ENCODE data around the gene ATG9A.

Gene ATG9A

DNA sequence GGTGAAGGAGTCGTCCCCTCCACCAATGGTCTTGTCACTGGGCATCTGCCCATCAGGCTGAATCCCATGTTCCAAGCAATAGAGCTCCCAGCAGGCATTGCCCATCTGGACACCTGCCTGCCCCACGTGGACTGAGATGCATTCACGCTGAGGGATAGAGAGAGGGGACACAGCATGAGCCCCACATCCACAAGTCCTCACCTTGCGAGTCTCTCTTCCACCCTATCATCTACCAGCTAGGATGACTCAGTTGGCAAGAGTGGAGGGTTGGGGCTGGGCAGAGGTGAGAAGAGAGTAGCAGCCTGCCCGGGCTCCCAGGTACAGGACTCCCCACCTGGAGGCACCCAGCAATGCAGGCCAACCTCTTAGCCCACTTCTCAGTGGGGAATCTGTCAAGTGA, 22.6 kb upstream of the ATG9A start:
- ChIA-PET POLR2A (interaction anchor here (0.6 to 2.1 kb wide), 4 partner anchors 13 to 46 kb away, joined by 3 to 5 read pairs (median 4); partner anchors contain the start of genes DNAJB2 and ZFAND2B), CTCF (interaction anchor here (0.6 to 6.2 kb wide), 6 partner anchors 22 to 94 kb away, joined by 3 to 83 read pairs (median 5); partner anchors contain the start of genes ANKZF1, ATG9A and DNAJB2)
- TF ChIP-seq ZNF521 (tag by site-specific recombination; IDR thresholded peaks at IDR 0.05) (no peak), ZNF174 (tag by site-specific recombination; IDR thresholded peaks at IDR 0.05) (no peak), ZSCAN23 (tag by site-specific recombination; IDR thresholded peaks at IDR 0.05) (no peak), ZIC2 (tag by site-specific recombination; IDR thresholded peaks at IDR 0.05) (peak; percentile 71)
- TF ChIP-seq, protein P1, sequence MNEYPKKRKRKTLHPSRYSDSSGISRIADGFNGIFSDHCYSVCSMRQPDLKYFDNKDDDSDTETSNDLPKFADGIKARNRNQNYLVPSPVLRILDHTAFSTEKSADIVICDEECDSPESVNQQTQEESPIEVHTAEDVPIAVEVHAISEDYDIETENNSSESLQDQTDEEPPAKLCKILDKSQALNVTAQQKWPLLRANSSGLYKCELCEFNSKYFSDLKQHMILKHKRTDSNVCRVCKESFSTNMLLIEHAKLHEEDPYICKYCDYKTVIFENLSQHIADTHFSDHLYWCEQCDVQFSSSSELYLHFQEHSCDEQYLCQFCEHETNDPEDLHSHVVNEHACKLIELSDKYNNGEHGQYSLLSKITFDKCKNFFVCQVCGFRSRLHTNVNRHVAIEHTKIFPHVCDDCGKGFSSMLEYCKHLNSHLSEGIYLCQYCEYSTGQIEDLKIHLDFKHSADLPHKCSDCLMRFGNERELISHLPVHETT (tag by site-specific recombination; IDR thresholded peaks at IDR 0.05): no peak
- H3K36me3 ChIP-seq (ENCODE audit: control insufficient read depth in 2 of 2, insufficient read depth in 1 of 2, low read length in 2 of 2): peaks cover 0 to 26% of the 10 kb centered on the region in 2 experiments; a peak in 1 of 3 replicates
- H3K27ac ChIP-seq (ENCODE audit: extremely low read depth, low read depth, low read length): no peak overlapping the region
- H3K4me3 ChIP-seq (ENCODE audit: low read depth, low read length): no peak overlapping the region
- H3K9me3 ChIP-seq (ENCODE audit: control insufficient read depth, insufficient read depth, low read depth, low read length): no peaks in the 10 kb centered on the region
- H3K4me1 ChIP-seq (ENCODE audit: control insufficient read depth, insufficient read depth, low read length): peaks cover 4% of the 10 kb centered on the region; the same call in 1 of the 2 replicates

DNA sequence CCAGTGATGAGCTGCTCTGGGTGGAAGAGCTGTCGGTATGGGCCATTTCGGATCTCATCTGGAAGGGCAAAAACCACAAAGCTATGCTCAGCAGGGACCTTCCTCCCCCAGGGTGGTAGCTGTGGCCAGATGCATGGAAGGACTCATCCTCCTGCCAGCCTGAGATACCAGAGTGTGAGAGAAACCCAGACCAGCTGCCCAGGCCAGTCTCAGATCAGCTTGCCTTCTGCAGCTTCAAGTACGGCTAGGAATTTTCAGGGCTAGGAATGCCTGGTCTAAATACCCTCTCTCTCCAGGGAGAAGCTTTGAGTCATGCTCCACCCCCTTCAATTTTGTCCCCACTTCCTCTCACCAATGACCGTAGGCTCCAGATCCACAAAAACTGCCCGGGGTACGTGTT, 22.2 kb upstream of the ATG9A start:
- ChIA-PET POLR2A (interaction anchor here (1.1 to 2.1 kb wide), 3 partner anchors 23 to 45 kb away, joined by 3 to 5 read pairs (median 4); partner anchors contain the start of genes DNAJB2 and ZFAND2B), CTCF (interaction anchor here (0.6 to 6.2 kb wide), 5 partner anchors 22 to 94 kb away, joined by 3 to 83 read pairs (median 6); partner anchors contain the start of genes ANKZF1, ATG9A and DNAJB2)
- H3K4me1 ChIP-seq (ENCODE audit: control insufficient read depth, insufficient read depth, low read length): peaks cover 4% of the 10 kb centered on the region; the same call in 1 of the 2 replicates
- H3K36me3 ChIP-seq (ENCODE audit: control insufficient read depth in 2 of 2, insufficient read depth in 1 of 2, low read length in 2 of 2): peaks cover 0 to 31% of the 10 kb centered on the region in 2 experiments; a peak in 1 of 3 replicates
- H3K9me3 ChIP-seq (ENCODE audit: control insufficient read depth, insufficient read depth, low read depth, low read length): no peaks in the 10 kb centered on the region
- H3K4me3 ChIP-seq (ENCODE audit: low read depth, low read length): no peak overlapping the region
- TF ChIP-seq, protein P2, sequence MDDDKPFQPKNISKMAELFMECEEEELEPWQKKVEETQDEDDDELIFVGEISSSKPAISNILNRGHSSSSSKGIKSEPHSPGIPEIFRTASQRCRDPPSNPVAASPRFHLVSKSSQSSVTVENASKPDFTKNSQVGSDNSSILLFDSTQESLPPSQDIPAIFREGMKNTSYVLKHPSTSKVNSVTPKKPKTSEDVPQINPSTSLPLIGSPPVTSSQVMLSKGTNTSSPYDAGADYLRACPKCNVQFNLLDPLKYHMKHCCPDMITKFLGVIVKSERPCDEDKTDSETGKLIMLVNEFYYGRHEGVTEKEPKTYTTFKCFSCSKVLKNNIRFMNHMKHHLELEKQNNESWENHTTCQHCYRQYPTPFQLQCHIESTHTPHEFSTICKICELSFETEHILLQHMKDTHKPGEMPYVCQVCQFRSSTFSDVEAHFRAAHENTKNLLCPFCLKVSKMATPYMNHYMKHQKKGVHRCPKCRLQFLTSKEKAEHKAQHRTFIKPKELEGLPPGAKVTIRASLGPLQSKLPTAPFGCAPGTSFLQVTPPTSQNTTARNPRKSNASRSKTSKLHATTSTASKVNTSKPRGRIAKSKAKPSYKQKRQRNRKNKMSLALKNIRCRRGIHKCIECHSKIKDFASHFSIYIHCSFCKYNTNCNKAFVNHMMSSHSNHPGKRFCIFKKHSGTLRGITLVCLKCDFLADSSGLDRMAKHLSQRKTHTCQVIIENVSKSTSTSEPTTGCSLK (tag by site-specific recombination; IDR thresholded peaks at IDR 0.05): no peak
- no peak for TF ChIP-seq ZNF221 (tag by site-specific recombination; IDR thresholded peaks at IDR 0.05; ENCODE audit: borderline replicate concordance)
- TF ChIP-seq SP3 (tag by site-specific recombination; IDR thresholded peaks at IDR 0.05): no peak
- TF ChIP-seq ZNF76 (tag by site-specific recombination; IDR thresholded peaks at IDR 0.05; ENCODE audit: borderline replicate concordance, low read depth): no peak
- no peak for TF ChIP-seq REPIN1 (tag by site-specific recombination; IDR thresholded peaks at IDR 0.05; ENCODE audit: low read depth)
- TF ChIP-seq ZNF664 (tag by site-specific recombination; IDR thresholded peaks at IDR 0.05): no peak
- no peak overlapping the region for H3K27ac ChIP-seq (ENCODE audit: extremely low read depth, low read depth, low read length)

DNA sequence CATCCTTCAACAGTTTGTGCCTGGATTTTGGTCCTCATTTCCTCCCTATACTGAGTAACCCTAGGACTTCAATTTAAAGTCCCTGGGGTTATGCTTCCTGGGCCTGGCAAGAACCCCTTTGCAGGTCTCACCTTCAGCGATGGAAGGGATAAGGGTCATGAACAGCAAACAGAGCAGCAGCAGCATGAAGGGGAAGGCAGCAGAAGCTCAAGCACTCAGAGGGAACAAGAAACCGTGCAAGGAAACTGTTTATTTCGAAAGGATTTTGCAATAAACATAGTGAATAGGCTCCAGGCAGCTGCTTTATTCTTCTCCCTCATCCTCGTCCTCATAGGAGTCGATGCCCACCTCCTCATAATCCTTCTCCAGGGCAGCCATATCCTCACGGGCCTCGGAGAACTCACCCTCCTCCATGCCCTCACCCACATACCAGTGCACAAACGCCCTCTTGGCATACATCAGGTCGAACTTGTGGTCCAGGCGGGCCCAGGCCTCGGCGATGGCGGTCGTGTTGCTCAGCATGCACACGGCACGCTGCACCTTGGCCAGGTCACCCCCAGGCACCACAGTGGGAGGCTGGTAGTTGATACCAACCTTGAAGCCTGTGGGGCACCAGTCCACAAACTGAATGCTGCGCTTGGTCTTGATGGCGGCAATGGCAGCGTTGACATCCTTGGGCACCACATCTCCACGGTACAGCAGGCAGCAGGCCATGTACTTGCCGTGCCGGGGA, 20.8 kb upstream of the ATG9A start:
- POLR2A ChIA-PET: interaction anchor here (0.8 to 3.3 kb wide), 11 partner anchors 8 to 74 kb away, joined by 3 to 17 read pairs (median 4); partner anchors contain the start of genes ANKZF1, ATG9A, CNPPD1 and DNAJB2
- Histone ChIP-seq H3K4me1 (ENCODE audit: control insufficient read depth, insufficient read depth, low read length) (peaks cover 10% of the 10 kb centered on the region), H3K36me3 (ENCODE audit: control insufficient read depth in 2 of 2, insufficient read depth in 1 of 2, low read length in 2 of 2) (peaks cover 0 to 34% of the 10 kb centered on the region in 2 experiments; a peak in 1 of 3 replicates), H3K4me3 (ENCODE audit: low read depth, low read length) (no peak overlapping the region), H3K27ac (ENCODE audit: extremely low read depth, low read depth, low read length) (no peak overlapping the region), H3K9me3 (ENCODE audit: control insufficient read depth, insufficient read depth, low read depth, low read length) (no peaks in the 10 kb centered on the region)
- CTCF ChIA-PET: interaction anchor here (0.8 to 6.2 kb wide), 3 partner anchors 26 to 78 kb away, joined by 3 to 83 read pairs (median 39); partner anchors contain the start of gene DNAJB2
- TF ChIP-seq ZBTB21 (tag by site-specific recombination; IDR thresholded peaks at IDR 0.05) (no peak), ZNF132 (tag by site-specific recombination; IDR thresholded peaks at IDR 0.05; ENCODE audit: borderline replicate concordance) (no peak), ZNF530 (tag by site-specific recombination; IDR thresholded peaks at IDR 0.05; ENCODE audit: low read depth) (no peak), ZNF548 (tag by site-specific recombination; IDR thresholded peaks at IDR 0.05) (no peak), ZNF214 (tag by site-specific recombination; IDR thresholded peaks at IDR 0.05; ENCODE audit: borderline replicate concordance) (no peak), ZBTB20 (tag by site-specific recombination; IDR thresholded peaks at IDR 0.05) (no peak), ZNF366 (tag by site-specific recombination; conservative IDR thresholded peaks at IDR 0.05) (no peak), GLI4 (tag by site-specific recombination; IDR thresholded peaks at IDR 0.05) (no peak), ZXDB (tag by site-specific recombination; IDR thresholded peaks at IDR 0.05) (no peak), ZNF146 (tag by site-specific recombination; IDR thresholded peaks at IDR 0.05) (no peak)
- TF ChIP-seq, protein P3, sequence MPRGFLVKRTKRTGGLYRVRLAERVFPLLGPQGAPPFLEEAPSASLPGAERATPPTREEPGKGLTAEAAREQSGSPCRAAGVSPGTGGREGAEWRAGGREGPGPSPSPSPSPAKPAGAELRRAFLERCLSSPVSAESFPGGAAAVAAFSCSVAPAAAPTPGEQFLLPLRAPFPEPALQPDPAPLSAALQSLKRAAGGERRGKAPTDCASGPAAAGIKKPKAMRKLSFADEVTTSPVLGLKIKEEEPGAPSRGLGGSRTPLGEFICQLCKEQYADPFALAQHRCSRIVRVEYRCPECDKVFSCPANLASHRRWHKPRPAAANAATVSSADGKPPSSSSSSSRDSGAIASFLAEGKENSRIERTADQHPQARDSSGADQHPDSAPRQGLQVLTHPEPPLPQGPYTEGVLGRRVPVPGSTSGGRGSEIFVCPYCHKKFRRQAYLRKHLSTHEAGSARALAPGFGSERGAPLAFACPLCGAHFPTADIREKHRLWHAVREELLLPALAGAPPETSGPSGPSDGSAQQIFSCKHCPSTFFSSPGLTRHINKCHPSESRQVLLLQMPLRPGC (tag by site-specific recombination; IDR thresholded peaks at IDR 0.05): no peak
- TF ChIP-seq, protein P4, sequence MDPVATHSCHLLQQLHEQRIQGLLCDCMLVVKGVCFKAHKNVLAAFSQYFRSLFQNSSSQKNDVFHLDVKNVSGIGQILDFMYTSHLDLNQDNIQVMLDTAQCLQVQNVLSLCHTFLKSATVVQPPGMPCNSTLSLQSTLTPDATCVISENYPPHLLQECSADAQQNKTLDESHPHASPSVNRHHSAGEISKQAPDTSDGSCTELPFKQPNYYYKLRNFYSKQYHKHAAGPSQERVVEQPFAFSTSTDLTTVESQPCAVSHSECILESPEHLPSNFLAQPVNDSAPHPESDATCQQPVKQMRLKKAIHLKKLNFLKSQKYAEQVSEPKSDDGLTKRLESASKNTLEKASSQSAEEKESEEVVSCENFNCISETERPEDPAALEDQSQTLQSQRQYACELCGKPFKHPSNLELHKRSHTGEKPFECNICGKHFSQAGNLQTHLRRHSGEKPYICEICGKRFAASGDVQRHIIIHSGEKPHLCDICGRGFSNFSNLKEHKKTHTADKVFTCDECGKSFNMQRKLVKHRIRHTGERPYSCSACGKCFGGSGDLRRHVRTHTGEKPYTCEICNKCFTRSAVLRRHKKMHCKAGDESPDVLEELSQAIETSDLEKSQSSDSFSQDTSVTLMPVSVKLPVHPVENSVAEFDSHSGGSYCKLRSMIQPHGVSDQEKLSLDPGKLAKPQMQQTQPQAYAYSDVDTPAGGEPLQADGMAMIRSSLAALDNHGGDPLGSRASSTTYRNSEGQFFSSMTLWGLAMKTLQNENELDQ (tag by site-specific recombination; IDR thresholded peaks at IDR 0.05; ENCODE audit: low read depth): no peak

Data from HEK293 (cell line).